CD4-positive, alpha-beta T cell treated with Interleukin-2 at 100 ng/mL for 4 hours (primary cell): ENCODE data around the gene IDI2.
"Not testable (repeated sequence)": the region's sequence is repeated elsewhere in the genome, so short reads cannot be mapped to it uniquely, and the experiment has no call there.

Source experiments
- DNase-seq: peaks from one replicate; pipeline ENCODE4 v3.0.0-alpha.2; 2020; ENCODE audit warnings: low spot score

The IDI2 gene

DNA sequence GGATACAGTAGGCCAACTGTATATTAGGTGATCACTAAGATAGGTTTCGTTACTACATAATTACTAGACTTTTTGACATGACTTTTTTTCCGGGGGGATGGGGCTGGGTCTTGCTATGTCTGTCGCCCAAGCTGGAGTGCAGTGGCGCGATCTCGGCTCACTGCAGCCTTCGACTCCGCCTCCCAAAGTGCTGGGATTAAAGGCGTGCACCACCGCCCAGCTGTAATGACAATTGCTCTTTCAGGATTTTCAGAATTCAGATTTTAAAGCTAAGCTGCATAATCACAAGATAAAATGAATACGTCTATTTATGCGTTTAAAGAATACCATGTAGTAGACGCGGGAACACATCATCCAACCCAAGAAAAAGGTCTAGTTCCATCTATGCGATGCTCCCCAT lies 22.3 kb upstream of the IDI2 start:
- DNase-seq, result no peak

- no peak for DNase-seq
Observed at GRCh38 chr10:1045415-1045814, 19.8 kb upstream of the IDI2 start.

DNA sequence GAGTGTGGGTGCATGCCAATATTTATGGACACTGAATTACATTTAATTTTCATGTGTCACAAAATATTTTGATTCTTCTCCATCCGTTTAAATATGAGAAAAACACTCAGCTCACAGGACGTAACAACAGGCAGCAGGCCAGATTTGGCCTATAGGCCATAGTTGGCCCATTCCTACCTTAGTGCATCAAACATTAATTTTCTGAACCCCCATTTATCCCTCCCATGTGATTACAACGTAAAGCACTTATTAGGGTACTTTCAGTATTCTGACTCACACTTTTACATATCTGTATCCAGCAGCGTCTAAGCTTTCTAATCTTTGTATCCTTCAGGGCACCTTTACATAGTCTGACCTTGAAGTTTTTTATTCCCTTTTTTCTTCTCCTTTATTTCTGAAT lies 19.3 kb upstream of the IDI2 start:
- DNase-seq, result no peak

DNA sequence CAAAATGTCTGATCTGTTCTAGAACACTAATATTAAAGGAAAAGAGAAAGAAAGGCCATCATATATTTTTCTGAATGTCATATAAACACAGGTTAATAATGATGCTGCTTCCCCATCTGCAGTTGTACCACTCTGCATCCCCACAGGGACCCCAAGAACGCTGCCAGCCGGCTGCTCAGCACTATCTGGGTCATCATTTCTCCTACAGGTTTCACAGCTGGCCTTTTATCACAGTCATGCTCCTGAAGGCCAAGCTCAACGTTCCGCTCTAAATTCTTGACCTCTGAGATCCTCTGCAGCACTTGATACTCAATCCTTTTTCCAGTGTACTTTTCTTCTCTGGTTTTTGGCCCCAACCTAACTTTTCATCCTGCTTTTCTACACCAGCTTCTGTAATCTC lies 18.5 kb upstream of the IDI2 start:
- DNase-seq, result no peak

GRCh38 chr10:1043532-1043995 lies 17.9 kb upstream of the IDI2 start:
- DNase-seq, result peak; percentile 49

- no peak for DNase-seq
Observed at GRCh38 chr10:1041514-1041913, 15.9 kb upstream of the IDI2 start.

GRCh38 chr10:1040133-1040532 lies 14.5 kb upstream of the IDI2 start:
- DNase-seq, result no peak

DNA sequence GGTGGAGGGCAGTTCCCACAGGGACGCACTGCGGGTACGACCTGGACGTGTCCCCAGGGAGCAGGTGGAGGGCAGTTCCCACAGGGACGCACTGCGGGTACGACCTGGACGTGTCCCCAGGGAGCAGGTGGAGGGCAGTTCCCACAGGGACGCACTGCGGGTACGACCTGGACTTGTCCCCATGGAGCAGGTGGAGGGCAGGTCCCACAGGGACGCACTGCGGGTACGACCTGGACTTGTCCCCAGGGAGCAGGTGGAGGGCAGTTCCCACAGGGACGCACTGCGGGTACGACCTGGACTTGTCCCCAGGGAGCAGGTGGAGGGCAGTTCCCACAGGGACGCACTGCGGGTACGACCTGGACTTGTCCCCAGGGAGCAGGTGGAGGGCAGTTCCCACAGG lies 13.1 kb upstream of the IDI2 start:
- not testable (repeated sequence) for DNase-seq

- DNase-seq, result no peak
Observed at GRCh38 chr10:1037098-1037497, 11.4 kb upstream of the IDI2 start.

DNA sequence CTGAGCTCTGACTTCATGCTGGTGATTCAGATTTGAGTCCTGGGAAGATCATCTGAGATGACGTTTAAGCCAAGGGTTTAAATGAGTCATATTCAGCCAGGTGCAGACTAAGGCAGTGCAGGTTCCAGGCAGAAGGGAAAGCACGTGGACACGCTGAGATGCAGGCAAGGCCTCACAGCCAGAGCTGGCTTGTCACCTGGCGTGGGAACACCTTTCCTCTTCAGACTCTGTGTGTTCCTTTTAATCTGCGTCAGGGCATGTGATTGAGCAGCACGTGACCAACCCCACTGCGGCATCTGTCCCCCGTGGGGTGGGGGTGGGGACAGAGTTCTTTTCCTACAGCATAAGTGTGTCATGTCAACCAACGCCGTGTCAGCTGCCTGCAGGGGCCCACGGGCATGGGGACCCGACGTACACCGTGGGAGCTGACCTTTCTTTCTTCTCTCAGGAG lies 10.7 kb upstream of the IDI2 start:
- peak; percentile 40 for DNase-seq

DNA sequence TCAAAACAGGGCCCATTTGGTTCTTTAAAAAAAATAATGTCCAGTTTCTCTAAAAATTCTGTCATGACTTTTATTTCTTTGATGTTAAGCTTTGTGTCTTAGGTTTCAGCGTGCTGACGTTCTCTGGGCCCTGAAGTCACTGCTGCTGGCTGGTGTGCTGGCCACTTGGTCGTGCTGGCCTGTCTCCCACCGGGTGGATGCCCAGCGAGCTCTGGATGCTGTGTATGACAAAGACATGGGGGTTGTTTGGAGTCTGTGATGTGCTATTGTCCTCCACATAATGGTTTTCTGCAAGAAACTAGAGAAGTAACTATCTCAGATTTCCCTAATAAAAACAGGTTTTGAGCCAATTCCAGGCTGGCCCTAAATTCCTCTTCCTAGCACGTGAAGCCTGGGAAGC lies 9.5 kb upstream of the IDI2 start:
- DNase-seq, result no peak

- DNase-seq, result no peak
Observed at GRCh38 chr10:1034758-1035157, 9.1 kb upstream of the IDI2 start.

DNA sequence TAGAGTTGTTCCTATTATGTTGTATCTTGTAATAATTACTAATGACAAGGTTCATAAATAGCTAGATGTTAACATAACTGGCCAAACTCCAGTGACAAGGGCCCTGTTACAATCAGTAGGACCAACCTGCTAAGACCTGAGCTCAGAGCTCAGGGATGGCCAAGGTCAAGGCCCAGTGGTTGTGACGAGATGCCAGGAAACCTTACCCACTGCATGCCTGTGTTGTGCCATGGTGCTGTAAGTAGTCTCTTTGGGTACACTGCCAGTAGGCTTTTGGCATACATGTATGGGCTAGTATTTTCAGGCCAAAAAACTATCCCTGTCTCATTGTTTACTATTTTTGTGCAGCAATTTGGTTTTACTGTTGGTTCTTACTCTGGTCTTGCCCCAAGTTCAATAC lies 7.9 kb upstream of the IDI2 start:
- no peak for DNase-seq

GRCh38 chr10:1029838-1030237 lies 4.2 kb upstream of the IDI2 start:
- no peak for DNase-seq

DNA sequence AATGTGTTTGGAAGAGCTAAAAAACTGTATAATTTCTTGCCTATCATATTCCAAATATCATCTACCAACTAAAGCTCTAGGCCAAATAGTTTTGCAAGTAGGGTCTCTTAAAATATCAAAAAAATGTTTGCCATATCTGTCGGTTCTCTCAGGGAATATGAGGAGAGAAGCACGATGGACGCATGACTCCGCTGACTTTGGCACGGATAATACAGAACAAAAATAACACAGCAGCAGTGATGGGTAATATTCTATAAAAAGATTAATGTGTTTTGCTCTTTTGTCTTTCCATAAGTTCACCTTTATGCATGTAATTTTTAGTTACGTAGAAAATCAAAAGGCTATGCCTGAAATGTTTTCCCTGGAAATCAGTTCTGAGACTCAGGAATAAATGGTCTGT lies 919 bp upstream of the IDI2 start:
- DNase-seq, result no peak

GRCh38 chr10:1024103-1024502 lies 1.6 kb downstream of the IDI2 start:
- DNase-seq, result no peak

- DNase-seq, result no peak
Observed at GRCh38 chr10:1022413-1022812, 3.2 kb downstream of the IDI2 start.

GRCh38 chr10:1020958-1021357 lies 4.7 kb downstream of the IDI2 start:
- no peak for DNase-seq

- DNase-seq, result no peak
Observed at GRCh38 chr10:1020460-1020859, 5.2 kb downstream of the IDI2 start.

DNA sequence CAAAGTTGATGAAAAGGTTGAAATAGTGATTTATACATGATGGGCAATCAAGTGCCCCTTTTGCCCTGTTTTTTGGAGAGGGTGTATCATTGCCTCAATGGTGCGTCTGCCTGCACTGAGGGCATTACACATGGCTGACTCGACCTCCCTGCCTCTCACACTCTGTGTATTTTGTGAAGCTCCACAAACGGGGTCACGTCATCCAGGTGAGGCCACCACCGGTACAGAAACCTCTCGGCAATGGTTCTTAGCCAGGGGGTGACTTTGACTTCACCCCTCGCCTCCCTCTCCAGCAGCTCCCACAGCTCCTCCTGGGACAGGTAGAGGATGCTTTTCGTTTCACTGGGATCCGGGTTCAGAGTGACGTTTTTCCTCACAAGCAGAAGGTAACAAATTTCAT lies 6.3 kb downstream of the IDI2 start:
- no peak for DNase-seq

DNA sequence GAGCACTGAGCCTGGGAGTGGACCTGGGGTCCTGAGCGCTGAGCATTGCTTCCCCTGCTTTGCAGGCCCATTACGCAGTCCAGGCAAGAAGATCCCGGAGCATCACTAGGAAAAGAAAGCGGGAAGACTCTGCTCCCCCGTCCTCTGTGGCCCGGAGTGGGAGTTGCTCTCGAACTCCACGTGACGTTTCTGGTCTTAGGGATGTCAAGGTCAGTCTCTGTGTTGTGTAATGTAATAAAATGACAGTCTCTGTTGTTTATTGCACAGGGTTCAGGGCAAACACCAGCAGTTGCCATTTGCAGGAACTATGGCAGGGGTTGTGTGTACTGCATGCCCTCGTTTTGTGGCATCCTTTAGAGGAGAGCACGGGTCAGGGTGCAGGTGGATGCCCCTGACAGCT lies 10.0 kb downstream of the IDI2 start:
- no peak for DNase-seq

GRCh38 chr10:1011696-1012095 lies 14.0 kb downstream of the IDI2 start:
- DNase-seq, result no peak

GRCh38 chr10:1010703-1011102 lies 15.0 kb downstream of the IDI2 start:
- DNase-seq, result no peak

- not testable (repeated sequence) for DNase-seq
Observed at GRCh38 chr10:1009947-1010346, 15.7 kb downstream of the IDI2 start.

DNA sequence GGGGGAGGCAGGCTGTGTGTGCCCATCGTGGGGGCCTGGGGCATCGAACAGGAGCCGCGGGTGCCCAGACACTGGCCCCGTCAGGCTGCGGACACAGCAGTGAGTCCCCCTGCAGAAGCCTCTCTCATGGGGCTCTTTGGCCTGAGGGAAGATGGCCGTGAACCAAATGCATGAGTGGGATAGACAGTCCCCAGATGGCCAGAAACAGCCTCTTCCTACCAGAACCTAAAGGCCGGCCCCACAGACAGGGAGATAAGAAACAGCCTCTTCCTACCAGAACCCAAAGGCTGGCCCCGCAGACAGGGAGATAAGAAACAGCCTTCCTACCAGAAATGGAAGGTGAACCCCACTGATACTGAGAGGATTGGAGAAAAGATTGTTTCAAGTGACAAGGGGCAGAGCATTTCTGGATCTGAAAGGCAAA lies 16.6 kb downstream of the IDI2 start:
- DNase-seq, result no peak
